Measurements from ENCODE around the gene RUNX1.

- no peak for TF ChIP-seq CTCF (conservative IDR thresholded peaks at IDR 0.05)
- no peak for TF ChIP-seq ZFX (IDR thresholded peaks at IDR 0.05)
Measured at GRCh38 chr21:34925597-34925996, 123.5 kb downstream of the RUNX1 start.

All from C4-2B (cell line).